Fibroblast of villous mesenchyme (primary cell): Measurements from ENCODE around the gene KRTAP4-16. TPM values are rescaled to one million over a fixed set of nuclear protein-coding genes. Genes with fewer than 3 reads are reported as not detected.
"Not testable (repeated sequence)": the region's sequence is repeated elsewhere in the genome, so short reads cannot be mapped to it uniquely, and the experiment has no call there.

Source experiments
- DNase-seq: peaks from one replicate; pipeline ENCODE4 v3.0.0-alpha.2; 2010; ENCODE audit warnings: low read depth
- H3K4me3 ChIP-seq: 2 replicates; pipeline ENCODE4 v1.5.1; 2011; ENCODE audit warnings: low read depth, mild to moderate bottlenecking, low read length
- CTCF ChIP-seq: IDR thresholded peaks from 2 replicates; pipeline ENCODE4 v1.5.1; 2012; ENCODE audit warnings: low read depth, mild to moderate bottlenecking, low read length; ENCODE audit not compliant: insufficient read depth
- total RNA-seq: library from RNA; depleted of rRNA; stranded (reverse); fragments of >200 nt; gene quantifications from 2 replicates; pipeline ENCODE4 v1.2.3, GENCODE V29; 2012

Gene KRTAP4-16
- not detected in 2 replicates for total RNA-seq

GRCh38 chr17:41101586-41102259 lies at the start of gene KRTAP4-16:
Gene KRTAP4-16 (minus strand): TSS chr17:41102209. CDS start chr17:41102209, 0 bp downstream.
- no peak for DNase-seq
- no peak for TF ChIP-seq CTCF
- no peak within 1 kb of the TSS for H3K4me3 ChIP-seq

GRCh38 chr17:41151525-41151924 lies 49.5 kb upstream of the KRTAP4-16 start:
- no peak overlapping the region for H3K4me3 ChIP-seq
- no peak for DNase-seq
- no peak for TF ChIP-seq CTCF

- no peak for TF ChIP-seq CTCF
- DNase-seq = no peak
- no peak overlapping the region for H3K4me3 ChIP-seq
Measured at GRCh38 chr17:41150026-41150425, 48.0 kb upstream of the KRTAP4-16 start.

GRCh38 chr17:41149652-41149985 lies 47.6 kb upstream of the KRTAP4-16 start, which contains the start of gene KRTAP4-5:
Gene KRTAP4-5 (minus strand): TSS chr17:41149825. CDS start chr17:41149767, 58 bp downstream.
- no peak for TF ChIP-seq CTCF
- DNase-seq = no peak
- no peak within 1 kb of the TSS for H3K4me3 ChIP-seq

- H3K4me3 ChIP-seq, DNase-seq: not testable (repeated sequence)
Measured at GRCh38 chr17:41148971-41149651, 47.1 kb upstream of the KRTAP4-16 start.

GRCh38 chr17:41147531-41148204 lies 45.7 kb upstream of the KRTAP4-16 start:
- no peak for TF ChIP-seq CTCF
- H3K4me3 ChIP-seq = no peak overlapping the region
- no peak for DNase-seq

- no peak for DNase-seq
- H3K4me3 ChIP-seq = no peak overlapping the region
- no peak for TF ChIP-seq CTCF
Measured at GRCh38 chr17:41145261-41145660, 43.3 kb upstream of the KRTAP4-16 start.
